ENCODE measurements around the gene CFAP77. TPM values are rescaled to one million over a fixed set of nuclear protein-coding genes. Genes with fewer than 3 reads are reported as not detected.

The CFAP77 gene
- total RNA-seq, 2 experiments from 2014 or later, result not detected

DNA sequence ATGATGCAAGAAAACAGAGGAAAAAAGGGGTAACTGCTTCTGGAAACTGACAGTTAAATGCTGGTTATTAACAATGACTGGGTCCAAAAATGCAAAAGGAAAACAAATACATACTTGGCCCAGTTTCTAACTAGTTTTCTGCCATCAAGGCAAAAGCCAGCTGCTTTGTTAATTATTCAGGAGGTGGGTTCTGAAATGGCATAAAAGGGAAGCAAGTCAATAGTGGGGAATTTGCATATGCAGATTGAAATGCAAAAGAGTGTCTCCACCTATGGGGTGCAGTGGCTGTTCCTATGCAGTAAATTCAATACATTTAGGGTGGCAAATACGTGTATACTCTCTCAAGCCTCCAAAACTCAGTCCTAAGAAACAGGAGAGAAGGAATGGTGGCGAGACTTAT is 205.8 kb downstream of the CFAP77 start:
- H3K36me3 ChIP-seq (ENCODE audit: insufficient read depth, low read length), result peaks cover 77% of the 10 kb centered on the region
- H3K4me3 Mint-ChIP-seq, result no peak overlapping the region
- no peak overlapping the region for H3K27ac ChIP-seq (ENCODE audit: low read depth in 1 of 2, low read length in 2 of 2)
- intact Hi-C loops (cut with DNase I, micrococcal nuclease), result no loop called here
- CTCF ChIA-PET, result no interaction called here
- H3K27me3 ChIP-seq (ENCODE audit: control insufficient read depth in 1 of 2, insufficient read depth in 2 of 2, low read length in 2 of 2), result no peaks in the 10 kb centered on the region
- H3K4me3 ChIP-seq (ENCODE audit: low read length), result no peak overlapping the region
- ATAC-seq (ENCODE audit: poor library complexity), result no peak
- H3K4me1 Mint-ChIP-seq (ENCODE audit: low read depth), result no peaks in the 10 kb centered on the region
- no peak overlapping the region for H3K27ac Mint-ChIP-seq
- H3K9me3 ChIP-seq (ENCODE audit: control insufficient read depth in 1 of 2, insufficient read depth in 1 of 2, low read length in 2 of 2), result no peaks in the 10 kb centered on the region
- TF ChIP-seq, protein P1, sequence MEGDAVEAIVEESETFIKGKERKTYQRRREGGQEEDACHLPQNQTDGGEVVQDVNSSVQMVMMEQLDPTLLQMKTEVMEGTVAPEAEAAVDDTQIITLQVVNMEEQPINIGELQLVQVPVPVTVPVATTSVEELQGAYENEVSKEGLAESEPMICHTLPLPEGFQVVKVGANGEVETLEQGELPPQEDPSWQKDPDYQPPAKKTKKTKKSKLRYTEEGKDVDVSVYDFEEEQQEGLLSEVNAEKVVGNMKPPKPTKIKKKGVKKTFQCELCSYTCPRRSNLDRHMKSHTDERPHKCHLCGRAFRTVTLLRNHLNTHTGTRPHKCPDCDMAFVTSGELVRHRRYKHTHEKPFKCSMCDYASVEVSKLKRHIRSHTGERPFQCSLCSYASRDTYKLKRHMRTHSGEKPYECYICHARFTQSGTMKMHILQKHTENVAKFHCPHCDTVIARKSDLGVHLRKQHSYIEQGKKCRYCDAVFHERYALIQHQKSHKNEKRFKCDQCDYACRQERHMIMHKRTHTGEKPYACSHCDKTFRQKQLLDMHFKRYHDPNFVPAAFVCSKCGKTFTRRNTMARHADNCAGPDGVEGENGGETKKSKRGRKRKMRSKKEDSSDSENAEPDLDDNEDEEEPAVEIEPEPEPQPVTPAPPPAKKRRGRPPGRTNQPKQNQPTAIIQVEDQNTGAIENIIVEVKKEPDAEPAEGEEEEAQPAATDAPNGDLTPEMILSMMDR (IDR thresholded peaks at IDR 0.05), result no peak
- peaks cover 98% of the 10 kb centered on the region for H3K36me3 Mint-ChIP-seq (ENCODE audit: low read depth)
- no peaks in the 10 kb centered on the region for H3K9me3 Mint-ChIP-seq
- POLR2A ChIA-PET, result no interaction called here
- H3K4me1 ChIP-seq (ENCODE audit: insufficient read depth, low read length), result no peaks in the 10 kb centered on the region
- DNase-seq, result no peak
- no peaks in the 10 kb centered on the region for H3K27me3 Mint-ChIP-seq

DNA sequence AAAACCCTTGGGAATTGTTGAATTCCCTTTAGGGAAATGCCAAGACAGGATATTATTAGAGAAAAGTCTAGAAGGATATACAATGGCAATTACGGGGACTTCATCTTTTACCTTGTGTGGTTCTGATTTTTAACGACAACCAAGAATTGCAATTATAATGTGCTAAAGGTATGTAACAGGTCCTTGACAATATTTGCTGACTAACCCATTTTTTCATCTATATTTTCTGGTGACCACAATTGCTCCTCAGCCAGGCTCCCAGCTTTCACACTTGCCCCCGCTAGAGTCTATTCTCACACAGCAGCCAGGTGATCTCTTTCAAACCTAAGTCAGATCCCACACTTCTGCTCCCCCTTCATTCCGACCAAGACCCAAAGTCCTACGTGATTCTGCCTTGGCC is 206.7 kb downstream of the CFAP77 start:
- H3K4me1 ChIP-seq (ENCODE audit: insufficient read depth, low read length), result no peaks in the 10 kb centered on the region
- no peak overlapping the region for H3K4me3 ChIP-seq (ENCODE audit: low read length)
- H3K36me3 ChIP-seq (ENCODE audit: insufficient read depth, low read length), result peaks cover 67% of the 10 kb centered on the region
- Mint-ChIP-seq H3K27me3 (no peaks in the 10 kb centered on the region), H3K9me3 (no peaks in the 10 kb centered on the region), H3K36me3 (ENCODE audit: low read depth) (peaks cover 92% of the 10 kb centered on the region), H3K4me3 (no peak overlapping the region), H3K4me1 (ENCODE audit: low read depth) (no peaks in the 10 kb centered on the region), H3K27ac (no peak overlapping the region)
- intact Hi-C loops (cut with DNase I, micrococcal nuclease), result no loop called here
- TF ChIP-seq, protein P1 (IDR thresholded peaks at IDR 0.05), result no peak
- no peaks in the 10 kb centered on the region for H3K9me3 ChIP-seq (ENCODE audit: control insufficient read depth in 1 of 2, insufficient read depth in 1 of 2, low read length in 2 of 2)
- DNase-seq (no peak), ATAC-seq (ENCODE audit: poor library complexity) (no peak)
- no peaks in the 10 kb centered on the region for H3K27me3 ChIP-seq (ENCODE audit: control insufficient read depth in 1 of 2, insufficient read depth in 2 of 2, low read length in 2 of 2)
- CTCF ChIA-PET, result no interaction called here
- H3K27ac ChIP-seq (ENCODE audit: low read depth in 1 of 2, low read length in 2 of 2), result no peak overlapping the region
- POLR2A ChIA-PET, result no interaction called here

DNA sequence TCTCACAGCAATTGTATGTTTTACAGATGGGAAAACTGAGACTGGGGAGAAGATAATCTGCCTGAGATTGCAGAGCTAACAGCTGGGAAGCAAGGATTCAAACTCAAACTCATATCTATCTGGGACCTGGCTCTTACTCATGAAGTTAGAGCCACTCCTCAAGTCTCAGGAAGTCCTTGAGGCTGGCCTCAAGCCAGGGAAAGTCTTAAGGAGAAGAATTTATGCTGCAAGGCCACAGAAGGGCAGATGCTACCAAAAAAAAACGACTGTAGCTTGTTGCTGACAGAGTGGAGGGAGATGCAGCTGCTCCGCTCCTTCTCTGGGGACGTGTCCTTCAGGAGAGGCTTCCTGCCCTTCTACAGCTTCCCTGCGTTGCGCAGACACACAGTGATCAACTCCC is 212.1 kb downstream of the CFAP77 start:
- ATAC-seq (ENCODE audit: poor library complexity) (no peak), DNase-seq (no peak)
- no peaks in the 10 kb centered on the region for H3K4me1 ChIP-seq (ENCODE audit: insufficient read depth, low read length)
- TF ChIP-seq, protein P1 (IDR thresholded peaks at IDR 0.05), result no peak
- H3K4me3 Mint-ChIP-seq, result no peak overlapping the region
- H3K9me3 ChIP-seq (ENCODE audit: control insufficient read depth in 1 of 2, insufficient read depth in 1 of 2, low read length in 2 of 2), result no peaks in the 10 kb centered on the region
- no peak overlapping the region for H3K27ac ChIP-seq (ENCODE audit: low read depth in 1 of 2, low read length in 2 of 2)
- H3K27ac Mint-ChIP-seq, result no peak overlapping the region
- H3K27me3 ChIP-seq (ENCODE audit: control insufficient read depth in 1 of 2, insufficient read depth in 2 of 2, low read length in 2 of 2), result no peaks in the 10 kb centered on the region
- H3K4me1 Mint-ChIP-seq (ENCODE audit: low read depth), result no peaks in the 10 kb centered on the region
- ChIA-PET POLR2A (interaction anchor here (0.5 kb wide), 1 partner anchor 619 kb away, joined by 3 read pairs; no protein-coding TSS in a partner anchor), CTCF (no interaction called here)
- peaks cover 88% of the 10 kb centered on the region for H3K36me3 Mint-ChIP-seq (ENCODE audit: low read depth)
- intact Hi-C loops (cut with DNase I, micrococcal nuclease), result loop anchor here in 1 of 2 experiments (10.0 kb wide), 1 partner anchor 183 kb away; no protein-coding TSS in a partner anchor
- H3K27me3 Mint-ChIP-seq, result no peaks in the 10 kb centered on the region
- peaks cover 36% of the 10 kb centered on the region for H3K36me3 ChIP-seq (ENCODE audit: insufficient read depth, low read length)
- H3K4me3 ChIP-seq (ENCODE audit: low read length), result no peak overlapping the region
- no peaks in the 10 kb centered on the region for H3K9me3 Mint-ChIP-seq

Other genes with a start within 250 kb of the CFAP77 start
- gene NTNG2, start 248.2 kb upstream of the CFAP77 start, total RNA-seq, result 1 to 10 TPM; 2.2 to 2.6 TPM
- 10 to 100 TPM; 36.1 to 37.7 TPM for gene SETX, start 55.2 kb upstream of the CFAP77 start, total RNA-seq
- gene TTF1, start 3.4 kb upstream of the CFAP77 start, total RNA-seq, result 10 to 100 TPM; 12.4 to 12.8 TPM
- not detected for gene BARHL1, start 172.4 kb downstream of the CFAP77 start, total RNA-seq